ENCODE results near the gene TNFRSF1A. TPM values are rescaled to one million over a fixed set of nuclear protein-coding genes. Genes with fewer than 3 reads are reported as not detected.
A peak's percentile ranks its signal among the peaks of the same experiment; 100 is the strongest.

Gene TNFRSF1A
- total and polyA plus RNA-seq, 12 donors = 46.4 to 386 (median 224) TPM

DNA sequence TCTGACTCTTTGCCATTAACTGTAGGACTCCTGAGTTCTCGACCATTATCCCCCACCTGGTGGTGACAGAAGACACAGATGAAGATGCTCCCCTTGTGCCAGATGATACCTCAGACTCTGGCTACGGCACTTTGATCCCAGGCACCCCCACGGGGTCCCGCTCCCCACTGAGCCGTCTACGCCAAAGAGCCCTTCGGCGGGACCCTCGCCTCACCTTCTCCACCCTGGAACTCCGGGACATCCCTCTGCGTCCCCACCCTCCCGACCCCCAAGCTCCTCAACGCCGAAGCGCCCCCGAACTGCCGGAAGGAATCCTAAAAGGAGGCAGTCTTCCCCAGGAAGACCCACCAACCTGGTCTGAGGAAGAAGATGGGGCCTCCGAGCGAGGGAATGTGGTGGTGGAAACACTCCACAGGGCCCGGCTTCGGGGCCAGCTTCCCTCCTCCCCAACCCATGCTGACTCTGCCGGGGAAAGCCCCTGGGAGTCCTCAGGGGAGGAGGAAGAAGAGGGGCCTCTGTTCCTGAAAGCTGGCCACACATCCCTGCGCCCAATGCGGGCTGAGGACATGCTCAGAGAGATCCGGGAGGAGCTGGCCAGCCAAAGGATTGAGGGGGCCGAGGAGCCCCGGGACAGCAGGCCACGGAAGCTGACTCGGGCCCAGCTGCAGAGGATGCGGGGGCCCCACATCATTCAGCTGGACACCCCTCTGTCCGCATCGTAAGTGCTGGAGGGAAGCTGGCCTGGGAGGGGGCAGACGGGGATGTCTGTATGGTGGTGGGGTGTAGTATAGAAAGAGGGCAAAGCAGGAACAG, 14.4 kb downstream of the TNFRSF1A start:
- TF ChIP-seq, protein P1, sequence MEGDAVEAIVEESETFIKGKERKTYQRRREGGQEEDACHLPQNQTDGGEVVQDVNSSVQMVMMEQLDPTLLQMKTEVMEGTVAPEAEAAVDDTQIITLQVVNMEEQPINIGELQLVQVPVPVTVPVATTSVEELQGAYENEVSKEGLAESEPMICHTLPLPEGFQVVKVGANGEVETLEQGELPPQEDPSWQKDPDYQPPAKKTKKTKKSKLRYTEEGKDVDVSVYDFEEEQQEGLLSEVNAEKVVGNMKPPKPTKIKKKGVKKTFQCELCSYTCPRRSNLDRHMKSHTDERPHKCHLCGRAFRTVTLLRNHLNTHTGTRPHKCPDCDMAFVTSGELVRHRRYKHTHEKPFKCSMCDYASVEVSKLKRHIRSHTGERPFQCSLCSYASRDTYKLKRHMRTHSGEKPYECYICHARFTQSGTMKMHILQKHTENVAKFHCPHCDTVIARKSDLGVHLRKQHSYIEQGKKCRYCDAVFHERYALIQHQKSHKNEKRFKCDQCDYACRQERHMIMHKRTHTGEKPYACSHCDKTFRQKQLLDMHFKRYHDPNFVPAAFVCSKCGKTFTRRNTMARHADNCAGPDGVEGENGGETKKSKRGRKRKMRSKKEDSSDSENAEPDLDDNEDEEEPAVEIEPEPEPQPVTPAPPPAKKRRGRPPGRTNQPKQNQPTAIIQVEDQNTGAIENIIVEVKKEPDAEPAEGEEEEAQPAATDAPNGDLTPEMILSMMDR (IDR thresholded peaks at IDR 0.05) = no peak
- TF ChIP-seq POLR2A (IDR thresholded peaks at IDR 0.05) = no peak
- Histone ChIP-seq H3K9me3 (replicated peaks in 1 of 3) (no peaks in the 10 kb centered on the region), H3K27ac (peak overlapping the region in 2 of 5 donors; percentile 4 to 51), H3K36me3 (replicated peaks in 1 of 2) (peaks cover 0 to 60% of the 10 kb centered on the region in 2 donors), H3K4me3 (no peak overlapping the region), H3K4me1 (replicated peaks in 1 of 2) (peaks cover 35 to 91% of the 10 kb centered on the region in 2 donors), H3K27me3 (no peaks in the 10 kb centered on the region)
- DNase-seq = peak in 2 of 7 donors; percentile 15 to 17
- intact Hi-C loops (cut with DNase I) = loop anchor here (5.0 to 10.0 kb wide), 3 partner anchors 55 to 217 kb away; partner anchors contain the start of gene LTBR (in 1 of the 2)
- WGBS, 4 donors = 64 to 71% (median 69%) methylated on average over 29 to 33 of the region's 33 CpGs

GRCh38 chr12:6326316-6327228, 15.3 kb downstream of the TNFRSF1A start:
- peak in 1 of 2 donors; percentile 22 for TF ChIP-seq POLR2A (IDR thresholded peaks at IDR 0.05)
- TF ChIP-seq, protein P1 (IDR thresholded peaks at IDR 0.05) = peak; percentile 28 to 67 (median 53)
- intact Hi-C loops (cut with DNase I) = loop anchor here (5.0 to 10.0 kb wide), 3 partner anchors 56 to 218 kb away; partner anchors contain the start of gene LTBR (in 1 of the 2)
- Histone ChIP-seq H3K4me3 (no peak overlapping the region), H3K9me3 (replicated peaks in 1 of 3) (no peaks in the 10 kb centered on the region), H3K27me3 (no peaks in the 10 kb centered on the region), H3K4me1 (replicated peaks in 1 of 2) (peaks cover 35 to 93% of the 10 kb centered on the region in 2 donors), H3K36me3 (replicated peaks in 1 of 2) (peaks cover 0 to 51% of the 10 kb centered on the region in 2 donors), H3K27ac (peak overlapping the region in 3 of 5 donors; percentile 26 to 79 (median 51))
- DNase-seq = peak in 6 of 7 donors; percentile 63 to 82 (median 72)
- 41 to 49% (median 44%) methylated on average over 20 to 21 of the region's 21 CpGs for WGBS, 4 donors

DNA sequence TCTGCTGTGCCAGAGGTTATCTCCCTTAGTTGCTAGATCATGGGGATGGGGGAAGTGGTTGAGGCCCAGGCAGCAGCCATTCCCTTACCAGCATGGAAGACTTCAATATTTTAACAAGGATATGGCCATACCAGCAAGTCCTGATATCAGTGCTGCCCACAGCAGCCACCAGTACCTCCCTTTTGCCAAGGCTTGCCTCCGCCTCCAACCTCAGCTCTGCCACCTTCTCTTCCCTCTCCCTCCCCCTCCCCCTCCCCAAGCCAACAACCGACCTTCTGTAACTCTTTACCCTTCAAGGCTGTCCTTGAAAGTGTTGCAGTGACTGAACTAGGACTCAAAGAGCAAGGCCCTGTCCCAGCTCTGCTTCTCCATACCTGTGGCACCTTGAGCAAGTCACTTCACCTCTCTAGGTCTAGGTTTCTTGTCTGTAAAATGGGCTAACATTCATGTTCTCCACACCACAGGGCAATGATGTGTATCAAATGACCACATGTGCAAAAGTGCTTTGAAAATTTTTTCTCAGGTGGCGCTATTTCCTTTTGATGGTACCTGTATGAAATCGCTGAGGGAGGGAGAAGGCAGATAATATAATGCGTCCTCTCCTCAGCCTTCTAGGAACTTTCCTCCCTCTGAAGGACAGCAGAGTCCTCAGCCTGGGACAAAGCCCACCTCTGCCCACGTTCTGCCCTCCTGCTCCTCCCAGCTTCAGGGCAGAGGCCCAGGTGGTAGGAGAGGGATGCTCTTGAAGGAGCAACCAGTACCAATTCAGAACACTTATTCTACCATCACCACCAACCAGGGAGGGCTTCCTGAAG, 16.7 kb downstream of the TNFRSF1A start:
- Histone ChIP-seq H3K36me3 (replicated peaks in 1 of 2) (peaks cover 0 to 37% of the 10 kb centered on the region in 2 donors), H3K27me3 (no peaks in the 10 kb centered on the region), H3K4me3 (no peak overlapping the region), H3K4me1 (replicated peaks in 1 of 2) (peaks cover 35 to 79% of the 10 kb centered on the region in 2 donors), H3K9me3 (replicated peaks in 1 of 3) (no peaks in the 10 kb centered on the region), H3K27ac (peak overlapping the region in 4 of 5 donors; percentile 4 to 90 (median 66))
- intact Hi-C loops (cut with DNase I) = loop anchor here (5.0 to 10.0 kb wide), 3 partner anchors 57 to 220 kb away; partner anchors contain the start of gene LTBR (in 1 of the 2)
- 55 to 69% (median 65%) methylated on average over 6 of the region's 6 CpGs for WGBS, 4 donors
- TF ChIP-seq POLR2A (IDR thresholded peaks at IDR 0.05) = peak in 1 of 2 donors; percentile 10
- TF ChIP-seq, protein P1 (IDR thresholded peaks at IDR 0.05) = no peak
- DNase-seq = peak in 2 of 7 donors; percentile 30 to 45

Data from adrenal gland (tissue), 12 donors.